Effector memory CD4-positive, alpha-beta T cell (primary cell): ENCODE results near the gene SPIRE1.

Experiments used
- DNase-seq, 3 donors: peaks; one replicate each; pipeline ENCODE4 v3.0.0-alpha.2; 2020
- H3K27ac ChIP-seq: 2 replicates; pipeline ENCODE4 v1.7.0; 2013; ENCODE audit warnings: mild to moderate bottlenecking, low read length, moderate library complexity; ENCODE audit not compliant: insufficient read depth, poor library complexity, severe bottlenecking
- H3K27me3 ChIP-seq: replicated peaks from 2 replicates; pipeline ENCODE4 v1.7.0; 2013; ENCODE audit warnings: mild to moderate bottlenecking, low read length; ENCODE audit not compliant: insufficient read depth, control insufficient read depth, poor library complexity, severe bottlenecking
- H3K36me3 ChIP-seq: 2 replicates; pipeline ENCODE4 v1.7.0; 2013; ENCODE audit warnings: mild to moderate bottlenecking, low read length, moderate library complexity; ENCODE audit not compliant: control insufficient read depth, insufficient read depth
- H3K4me1 ChIP-seq: 2 replicates; pipeline ENCODE4 v1.7.0; 2013; ENCODE audit warnings: low read length, mild to moderate bottlenecking; ENCODE audit not compliant: control insufficient read depth, insufficient read depth, poor library complexity, severe bottlenecking
- H3K4me3 ChIP-seq: 2 replicates; pipeline ENCODE4 v1.7.0; 2013; ENCODE audit warnings: low read length, low read depth, mild to moderate bottlenecking; ENCODE audit not compliant: insufficient read depth, poor library complexity, severe bottlenecking
- H3K9me3 ChIP-seq: 2 replicates; pipeline ENCODE4 v1.7.0; 2013; ENCODE audit warnings: mild to moderate bottlenecking, low read length, moderate library complexity; ENCODE audit not compliant: control insufficient read depth

The SPIRE1 gene

GRCh38 chr18:12441475-12442034 is 216.4 kb downstream of the SPIRE1 start:
- Histone ChIP-seq H3K9me3 (no peaks in the 10 kb centered on the region), H3K27me3 (no peaks in the 10 kb centered on the region), H3K36me3 (no peaks in the 10 kb centered on the region), H3K4me3 (no peak overlapping the region), H3K27ac (no peak overlapping the region), H3K4me1 (no peaks in the 10 kb centered on the region)
- DNase-seq, result no peak

GRCh38 chr18:12438257-12438656 is 219.7 kb downstream of the SPIRE1 start:
- Histone ChIP-seq H3K9me3 (no peaks in the 10 kb centered on the region), H3K4me3 (no peak overlapping the region), H3K27ac (no peak overlapping the region), H3K27me3 (no peaks in the 10 kb centered on the region), H3K4me1 (no peaks in the 10 kb centered on the region), H3K36me3 (no peaks in the 10 kb centered on the region)
- DNase-seq, result no peak

GRCh38 chr18:12435867-12436266 is 222.0 kb downstream of the SPIRE1 start:
- Histone ChIP-seq H3K27me3 (no peaks in the 10 kb centered on the region), H3K9me3 (no peaks in the 10 kb centered on the region), H3K36me3 (no peaks in the 10 kb centered on the region), H3K27ac (no peak overlapping the region), H3K4me3 (no peak overlapping the region), H3K4me1 (no peaks in the 10 kb centered on the region)
- no peak for DNase-seq

GRCh38 chr18:12434541-12434929 is 223.4 kb downstream of the SPIRE1 start:
- H3K27me3 ChIP-seq, result no peaks in the 10 kb centered on the region
- H3K9me3 ChIP-seq, result no peaks in the 10 kb centered on the region
- H3K27ac ChIP-seq, result no peak overlapping the region
- no peaks in the 10 kb centered on the region for H3K36me3 ChIP-seq
- DNase-seq, result no peak
- no peak overlapping the region for H3K4me3 ChIP-seq
- H3K4me1 ChIP-seq, result no peaks in the 10 kb centered on the region

- H3K4me1 ChIP-seq, result no peaks in the 10 kb centered on the region
- no peaks in the 10 kb centered on the region for H3K36me3 ChIP-seq
- H3K27me3 ChIP-seq, result no peaks in the 10 kb centered on the region
- no peaks in the 10 kb centered on the region for H3K9me3 ChIP-seq
- H3K27ac ChIP-seq, result no peak overlapping the region
- DNase-seq, result no peak
- no peak overlapping the region for H3K4me3 ChIP-seq
These were observed 223.9 kb downstream of the SPIRE1 start for GRCh38 chr18:12433829-12434540.

GRCh38 chr18:12432881-12433280 is 225.0 kb downstream of the SPIRE1 start:
- no peaks in the 10 kb centered on the region for H3K4me1 ChIP-seq
- no peak for DNase-seq
- H3K36me3 ChIP-seq, result no peaks in the 10 kb centered on the region
- H3K27ac ChIP-seq, result no peak overlapping the region
- H3K27me3 ChIP-seq, result no peaks in the 10 kb centered on the region
- H3K4me3 ChIP-seq, result no peak overlapping the region
- H3K9me3 ChIP-seq, result no peaks in the 10 kb centered on the region

- Histone ChIP-seq H3K27me3 (no peaks in the 10 kb centered on the region), H3K4me1 (no peaks in the 10 kb centered on the region), H3K4me3 (no peak overlapping the region), H3K27ac (no peak overlapping the region), H3K36me3 (no peaks in the 10 kb centered on the region), H3K9me3 (no peaks in the 10 kb centered on the region)
- DNase-seq, result no peak
These were observed 225.7 kb downstream of the SPIRE1 start for GRCh38 chr18:12432196-12432595.

- DNase-seq, result no peak
- Histone ChIP-seq H3K36me3 (no peaks in the 10 kb centered on the region), H3K4me1 (no peaks in the 10 kb centered on the region), H3K9me3 (no peaks in the 10 kb centered on the region), H3K4me3 (no peak overlapping the region), H3K27ac (no peak overlapping the region), H3K27me3 (no peaks in the 10 kb centered on the region)
These were observed 226.3 kb downstream of the SPIRE1 start for GRCh38 chr18:12431561-12431960.

- Histone ChIP-seq H3K4me3 (no peak overlapping the region), H3K27me3 (no peaks in the 10 kb centered on the region), H3K4me1 (no peaks in the 10 kb centered on the region), H3K9me3 (no peaks in the 10 kb centered on the region), H3K36me3 (no peaks in the 10 kb centered on the region), H3K27ac (no peak overlapping the region)
- DNase-seq, result no peak
These were observed 227.5 kb downstream of the SPIRE1 start for GRCh38 chr18:12430137-12430990.

- Histone ChIP-seq H3K36me3 (no peaks in the 10 kb centered on the region), H3K27me3 (no peaks in the 10 kb centered on the region), H3K4me3 (no peak overlapping the region), H3K9me3 (no peaks in the 10 kb centered on the region), H3K4me1 (no peaks in the 10 kb centered on the region), H3K27ac (no peak overlapping the region)
- no peak for DNase-seq
These were observed 228.4 kb downstream of the SPIRE1 start for GRCh38 chr18:12429556-12429955.
